Suppressor macrophage treated with lipopolysaccharide for 1 hour (primary cell): Measurements from ENCODE around the gene PHF20.
A peak's percentile ranks its signal among the peaks of the same experiment; 100 is the strongest.
"Not testable (repeated sequence)": the region's sequence is repeated elsewhere in the genome, so short reads cannot be mapped to it uniquely, and the experiment has no call there.

Experiments
- DNase-seq, 3 donors: peaks; one replicate each; pipeline ENCODE4 v3.0.0-alpha.2; 2020 to 2022

PHF20 gene

GRCh38 chr20:35979544-35979943, 207.7 kb downstream of the PHF20 start:
- DNase-seq = no peak

DNA sequence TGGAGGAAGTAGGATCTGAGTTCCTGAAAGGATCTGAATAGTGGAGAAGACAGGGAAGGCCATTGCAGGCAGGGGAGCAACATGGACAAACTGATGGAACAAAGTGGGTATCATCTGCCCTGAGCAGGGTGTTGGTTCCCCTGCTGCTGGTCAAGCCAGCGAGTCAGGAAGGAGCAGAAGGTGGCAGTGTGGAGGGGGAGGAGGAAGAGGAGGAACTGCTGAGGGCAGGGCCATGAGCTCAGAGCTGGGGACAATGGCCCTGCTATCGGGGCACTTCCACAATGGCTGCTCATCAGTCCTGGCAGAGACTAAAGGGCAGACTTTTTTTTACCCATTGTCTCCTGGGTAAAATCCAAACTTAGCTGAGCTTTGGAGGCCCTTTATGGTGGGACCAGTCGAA, 210.2 kb downstream of the PHF20 start:
- peak in 2 of 3 donors; percentile 23 to 31 for DNase-seq

- peak in 1 of 3 donors; percentile 16 for DNase-seq
Observed at GRCh38 chr20:35984382-35984781, 212.6 kb downstream of the PHF20 start.

DNA sequence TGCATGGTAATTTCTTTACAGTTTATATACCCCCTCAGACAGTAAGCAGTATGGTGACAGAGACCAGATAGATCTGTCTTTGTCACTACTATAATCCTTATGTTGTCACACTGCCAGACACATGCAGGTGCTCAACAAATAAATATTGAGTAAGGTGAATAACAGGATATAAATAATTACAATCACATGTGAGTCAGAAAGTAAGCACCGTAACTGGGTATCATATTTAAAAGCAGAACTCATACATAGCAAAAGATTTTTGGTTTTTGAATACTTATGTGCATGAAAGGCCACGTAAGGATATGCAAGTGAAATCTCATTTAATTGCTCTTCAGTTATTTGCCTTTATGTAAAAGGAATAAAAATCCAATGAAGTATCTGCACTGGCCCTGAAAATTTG, 214.0 kb downstream of the PHF20 start:
- no peak for DNase-seq

GRCh38 chr20:35988910-35989463, 217.2 kb downstream of the PHF20 start:
- no peak for DNase-seq

DNA sequence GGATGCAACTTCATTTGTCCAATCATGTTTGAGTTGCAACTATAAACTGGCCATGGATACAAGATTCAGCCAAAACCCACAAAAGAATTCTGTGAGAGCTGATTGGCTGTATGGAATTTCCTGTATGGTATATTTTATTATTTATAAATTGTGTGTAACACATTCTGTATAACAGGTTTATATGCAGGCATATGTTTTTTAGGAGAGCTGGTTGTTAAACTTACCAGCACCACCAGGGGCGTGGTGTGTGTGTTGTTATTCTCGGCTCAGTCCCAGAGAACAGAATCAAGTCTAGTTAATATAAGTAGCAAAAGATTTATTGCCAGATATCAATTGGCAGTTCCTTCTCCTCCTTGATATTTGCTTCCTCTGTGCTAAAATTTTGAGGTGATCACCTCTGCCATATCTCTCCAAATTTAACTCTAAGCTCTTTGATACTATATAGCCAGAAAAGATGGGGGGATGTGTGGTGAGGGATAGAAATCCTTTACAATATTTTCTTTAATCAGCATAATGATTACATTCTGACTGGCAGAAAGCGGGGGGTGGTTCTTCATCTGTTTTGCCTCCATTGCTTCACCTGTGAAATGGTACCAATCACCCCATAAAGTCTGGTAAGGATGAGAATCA, 219.4 kb downstream of the PHF20 start:
- peak; percentile 33 to 48 (median 36) for DNase-seq

DNA sequence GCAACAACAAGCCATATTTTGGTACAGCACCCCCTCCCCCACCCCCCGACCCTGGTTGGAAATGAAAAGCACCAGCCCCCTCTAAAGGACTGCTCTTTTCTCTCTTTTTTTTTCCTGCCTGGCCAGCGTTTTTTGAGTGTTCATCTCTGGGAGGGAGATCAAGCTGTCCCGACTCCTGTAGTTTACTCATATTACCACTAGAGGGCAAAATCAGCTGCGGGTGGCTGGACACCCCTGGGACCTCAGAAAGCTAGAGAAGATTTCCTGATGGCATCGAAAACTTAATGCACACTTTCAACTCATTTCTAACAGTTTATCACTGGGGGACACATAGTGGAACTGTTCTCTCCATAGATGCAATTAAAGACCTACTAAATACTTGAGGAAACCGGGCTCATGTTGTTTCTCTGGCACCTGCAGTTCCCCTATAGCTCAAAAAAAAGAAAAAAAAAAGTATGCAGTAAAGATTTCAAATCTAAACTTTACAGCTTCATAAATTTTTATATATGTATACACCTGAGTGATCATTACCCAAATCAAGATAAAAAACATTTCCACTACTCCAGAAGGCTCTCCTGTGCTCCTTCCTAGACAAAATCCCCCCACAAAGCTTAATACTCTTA, 221.0 kb downstream of the PHF20 start:
- DNase-seq = peak; percentile 75 to 86 (median 76)

DNA sequence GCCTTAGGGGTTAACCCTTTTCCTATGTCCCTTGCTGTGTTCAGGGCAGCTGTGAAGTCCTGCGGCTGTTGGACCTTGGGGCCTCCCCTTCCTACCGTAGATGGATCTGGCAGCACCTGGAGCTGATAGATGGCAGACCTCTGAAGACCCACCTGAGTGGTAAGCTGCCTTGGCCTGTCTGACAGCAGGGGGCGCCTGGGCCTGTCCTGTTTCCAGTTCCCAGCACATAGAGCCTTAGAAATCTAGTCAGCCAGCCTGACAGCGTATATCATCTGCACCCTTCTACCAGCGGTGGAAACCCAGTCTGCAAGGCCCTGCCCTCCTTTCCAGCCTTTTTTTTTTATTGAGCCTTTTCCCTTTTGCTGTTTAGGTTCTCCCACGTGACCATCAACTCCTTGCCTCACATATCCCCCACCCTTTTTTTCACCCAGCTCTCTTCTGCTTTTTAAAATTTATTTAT, 223.2 kb downstream of the PHF20 start:
- DNase-seq = peak; percentile 77 to 89 (median 83)

GRCh38 chr20:35996492-35996891, 224.7 kb downstream of the PHF20 start:
- not testable (repeated sequence) for DNase-seq
